ENCODE results near the gene MADCAM1.

DNA sequence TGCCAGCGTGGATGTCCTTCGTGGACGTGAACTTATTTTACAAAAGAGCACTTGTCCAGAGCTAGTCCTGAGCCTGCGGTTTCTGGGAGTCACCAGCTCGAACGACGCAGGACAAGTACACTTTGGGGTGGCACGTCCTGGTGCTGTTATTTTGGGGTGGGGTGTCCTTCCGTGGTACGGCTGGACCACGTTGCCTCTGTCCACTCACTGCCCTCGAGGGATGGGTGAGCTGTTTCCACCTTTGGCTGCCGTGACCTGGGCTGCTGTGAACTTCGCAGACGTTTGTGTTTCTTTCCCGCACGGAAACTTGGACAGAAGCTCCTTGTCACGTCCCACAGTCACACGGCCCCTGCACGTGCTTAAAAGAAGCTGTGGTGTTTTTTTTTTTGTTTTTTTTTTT lies 58.5 kb downstream of the MADCAM1 start:
- TF ChIP-seq, protein P1, sequence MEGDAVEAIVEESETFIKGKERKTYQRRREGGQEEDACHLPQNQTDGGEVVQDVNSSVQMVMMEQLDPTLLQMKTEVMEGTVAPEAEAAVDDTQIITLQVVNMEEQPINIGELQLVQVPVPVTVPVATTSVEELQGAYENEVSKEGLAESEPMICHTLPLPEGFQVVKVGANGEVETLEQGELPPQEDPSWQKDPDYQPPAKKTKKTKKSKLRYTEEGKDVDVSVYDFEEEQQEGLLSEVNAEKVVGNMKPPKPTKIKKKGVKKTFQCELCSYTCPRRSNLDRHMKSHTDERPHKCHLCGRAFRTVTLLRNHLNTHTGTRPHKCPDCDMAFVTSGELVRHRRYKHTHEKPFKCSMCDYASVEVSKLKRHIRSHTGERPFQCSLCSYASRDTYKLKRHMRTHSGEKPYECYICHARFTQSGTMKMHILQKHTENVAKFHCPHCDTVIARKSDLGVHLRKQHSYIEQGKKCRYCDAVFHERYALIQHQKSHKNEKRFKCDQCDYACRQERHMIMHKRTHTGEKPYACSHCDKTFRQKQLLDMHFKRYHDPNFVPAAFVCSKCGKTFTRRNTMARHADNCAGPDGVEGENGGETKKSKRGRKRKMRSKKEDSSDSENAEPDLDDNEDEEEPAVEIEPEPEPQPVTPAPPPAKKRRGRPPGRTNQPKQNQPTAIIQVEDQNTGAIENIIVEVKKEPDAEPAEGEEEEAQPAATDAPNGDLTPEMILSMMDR (conservative IDR thresholded peaks at IDR 0.05; ENCODE audit: low read length) = no peak
- TF ChIP-seq EZH2phosphoT487 (IDR thresholded peaks at IDR 0.05; ENCODE audit: borderline replicate concordance, low read depth, low read length) = no peak

All from OCI-LY7 (cell line).